HG03159 (cell line): Measurements from ENCODE around the gene NDUFAF2.
"Not testable (repeated sequence)": the region's sequence is repeated elsewhere in the genome, so short reads cannot be mapped to it uniquely, and the experiment has no call there.

ENCODE experiments used
- ATAC-seq: cut with Tn5 transposase; IDR thresholded peaks from one replicate; pipeline ENCODE4 v1.9.1; 2021; ENCODE audit warnings: mild to moderate bottlenecking, moderate library complexity; ENCODE audit not compliant: unreplicated experiment

The NDUFAF2 gene

GRCh38 chr5:60944904-60945812 lies at the start of gene NDUFAF2, which contains the start of gene ERCC8:
TSS of gene NDUFAF2 (plus strand) at chr5:60945205. CDS start at chr5:60945256, 51 bp downstream.
TSS of gene ERCC8 (minus strand) at chr5:60945070. CDS start at chr5:60945008, 62 bp downstream.
- peak; percentile 99 for ATAC-seq

GRCh38 chr5:60896991-60897390 lies 48.0 kb upstream of the NDUFAF2 start:
- ATAC-seq, result no peak

- ATAC-seq, result no peak
Measured at GRCh38 chr5:60903356-60903755, 41.6 kb upstream of the NDUFAF2 start.

GRCh38 chr5:60916646-60917045 lies 28.4 kb upstream of the NDUFAF2 start:
- no peak for ATAC-seq

- no peak for ATAC-seq
Measured at GRCh38 chr5:60918466-60918865, 26.5 kb upstream of the NDUFAF2 start.

GRCh38 chr5:60927450-60927849 lies 17.6 kb upstream of the NDUFAF2 start:
- ATAC-seq, result no peak

GRCh38 chr5:60929024-60929423 lies 16.0 kb upstream of the NDUFAF2 start:
- no peak for ATAC-seq

- ATAC-seq, result no peak
Measured at GRCh38 chr5:60943624-60944023, 1.4 kb upstream of the NDUFAF2 start.

GRCh38 chr5:60945813-60946187 lies 795 bp downstream of the NDUFAF2 start:
- peak; percentile 29 for ATAC-seq

- ATAC-seq, result no peak
Measured at GRCh38 chr5:60948738-60949137, 3.7 kb downstream of the NDUFAF2 start.

- ATAC-seq, result no peak
Measured at GRCh38 chr5:60955239-60955638, 10.2 kb downstream of the NDUFAF2 start.

- no peak for ATAC-seq
Measured at GRCh38 chr5:60958088-60958487, 13.1 kb downstream of the NDUFAF2 start.

GRCh38 chr5:60958712-60959111 lies 13.7 kb downstream of the NDUFAF2 start:
- no peak for ATAC-seq

GRCh38 chr5:60959156-60959555 lies 14.2 kb downstream of the NDUFAF2 start:
- no peak for ATAC-seq

- no peak for ATAC-seq
Measured at GRCh38 chr5:60960591-60960990, 15.6 kb downstream of the NDUFAF2 start.

- no peak for ATAC-seq
Measured at GRCh38 chr5:60961685-60962084, 16.7 kb downstream of the NDUFAF2 start.

GRCh38 chr5:60972231-60972630 lies 27.2 kb downstream of the NDUFAF2 start:
- ATAC-seq, result no peak

GRCh38 chr5:60977956-60978737 lies 33.1 kb downstream of the NDUFAF2 start:
- ATAC-seq, result no peak

- ATAC-seq, result no peak
Measured at GRCh38 chr5:60978968-60979367, 34.0 kb downstream of the NDUFAF2 start.

- ATAC-seq, result no peak
Measured at GRCh38 chr5:60980511-60980910, 35.5 kb downstream of the NDUFAF2 start.

- not testable (repeated sequence) for ATAC-seq
Measured at GRCh38 chr5:60982127-60982526, 37.1 kb downstream of the NDUFAF2 start.

GRCh38 chr5:60989790-60990189 lies 44.8 kb downstream of the NDUFAF2 start:
- ATAC-seq, result no peak
